ENCODE data around the gene SETD2.

- no peak for TF ChIP-seq ZFP3 (CRISPR knock-in tag; IDR thresholded peaks at IDR 0.05)
- no peak for TF ChIP-seq ZFP30 (CRISPR knock-in tag; IDR thresholded peaks at IDR 0.05)
- no peak for TF ChIP-seq GLIS3 (CRISPR knock-in tag; IDR thresholded peaks at IDR 0.05)
- no peak for TF ChIP-seq ZC3H10 (CRISPR knock-in tag; IDR thresholded peaks at IDR 0.05)
- no peak for TF ChIP-seq OSR1 (CRISPR knock-in tag; IDR thresholded peaks at IDR 0.05)
- no peak for TF ChIP-seq ZNF8 (CRISPR knock-in tag; IDR thresholded peaks at IDR 0.05)
- TF ChIP-seq RARB (CRISPR knock-in tag; IDR thresholded peaks at IDR 0.05) = no peak
- TF ChIP-seq ESRRG (CRISPR knock-in tag; IDR thresholded peaks at IDR 0.05) = no peak
- no peak for TF ChIP-seq POU6F1 (CRISPR knock-in tag; IDR thresholded peaks at IDR 0.05; ENCODE audit: borderline replicate concordance, low read depth)
- no peak for TF ChIP-seq ISL1 (CRISPR knock-in tag; IDR thresholded peaks at IDR 0.05)
- TF ChIP-seq PATZ1 (CRISPR knock-in tag; IDR thresholded peaks at IDR 0.05; ENCODE audit: borderline replicate concordance) = no peak
- no peak for TF ChIP-seq TCF4 (CRISPR knock-in tag; IDR thresholded peaks at IDR 0.05; ENCODE audit: borderline replicate concordance)
- no peak for TF ChIP-seq CSRNP3 (CRISPR knock-in tag; IDR thresholded peaks at IDR 0.05)
- no peak for TF ChIP-seq CSDC2 (CRISPR knock-in tag; IDR thresholded peaks at IDR 0.05)
These were observed 90.2 kb downstream of the SETD2 start for GRCh38 chr3:47073685-47074084.
